ENCODE measurements around the gene FARS2.

Gene FARS2

DNA sequence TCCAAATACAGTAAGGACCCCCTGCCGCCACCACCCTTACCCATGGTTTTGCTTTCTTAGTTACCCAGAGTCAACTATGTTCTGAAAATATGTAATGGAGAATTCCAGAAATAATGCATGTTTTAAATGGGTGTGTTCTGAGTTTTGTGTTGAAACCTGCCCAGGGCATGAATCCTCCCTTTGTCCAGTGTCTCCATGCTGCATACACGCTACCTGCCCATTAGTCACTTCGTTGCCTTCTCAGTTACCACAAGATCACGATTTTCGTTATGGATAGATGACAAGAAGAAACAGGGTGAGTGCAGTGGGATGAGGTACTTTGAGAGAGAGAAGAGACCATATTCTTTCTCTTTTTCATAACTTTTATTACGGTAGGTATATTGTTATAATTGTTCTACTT, 10.6 kb downstream of the FARS2 start:
- Histone ChIP-seq H3K4me3 (ENCODE audit: low read depth in 1 of 2, low read length in 1 of 2) (no peak overlapping the region), H3K36me3 (no peaks in the 10 kb centered on the region), H3K9me3 (no peaks in the 10 kb centered on the region), H3K4me1 (ENCODE audit: control insufficient read depth in 1 of 2, insufficient read depth in 1 of 2, low read depth in 1 of 2, low read length in 1 of 2) (no peaks in the 10 kb centered on the region), H3K27ac (no peak overlapping the region), H3K27me3 (no peaks in the 10 kb centered on the region)
- TF ChIP-seq, protein P1, sequence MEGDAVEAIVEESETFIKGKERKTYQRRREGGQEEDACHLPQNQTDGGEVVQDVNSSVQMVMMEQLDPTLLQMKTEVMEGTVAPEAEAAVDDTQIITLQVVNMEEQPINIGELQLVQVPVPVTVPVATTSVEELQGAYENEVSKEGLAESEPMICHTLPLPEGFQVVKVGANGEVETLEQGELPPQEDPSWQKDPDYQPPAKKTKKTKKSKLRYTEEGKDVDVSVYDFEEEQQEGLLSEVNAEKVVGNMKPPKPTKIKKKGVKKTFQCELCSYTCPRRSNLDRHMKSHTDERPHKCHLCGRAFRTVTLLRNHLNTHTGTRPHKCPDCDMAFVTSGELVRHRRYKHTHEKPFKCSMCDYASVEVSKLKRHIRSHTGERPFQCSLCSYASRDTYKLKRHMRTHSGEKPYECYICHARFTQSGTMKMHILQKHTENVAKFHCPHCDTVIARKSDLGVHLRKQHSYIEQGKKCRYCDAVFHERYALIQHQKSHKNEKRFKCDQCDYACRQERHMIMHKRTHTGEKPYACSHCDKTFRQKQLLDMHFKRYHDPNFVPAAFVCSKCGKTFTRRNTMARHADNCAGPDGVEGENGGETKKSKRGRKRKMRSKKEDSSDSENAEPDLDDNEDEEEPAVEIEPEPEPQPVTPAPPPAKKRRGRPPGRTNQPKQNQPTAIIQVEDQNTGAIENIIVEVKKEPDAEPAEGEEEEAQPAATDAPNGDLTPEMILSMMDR (IDR thresholded peaks at IDR 0.05), result no peak

DNA sequence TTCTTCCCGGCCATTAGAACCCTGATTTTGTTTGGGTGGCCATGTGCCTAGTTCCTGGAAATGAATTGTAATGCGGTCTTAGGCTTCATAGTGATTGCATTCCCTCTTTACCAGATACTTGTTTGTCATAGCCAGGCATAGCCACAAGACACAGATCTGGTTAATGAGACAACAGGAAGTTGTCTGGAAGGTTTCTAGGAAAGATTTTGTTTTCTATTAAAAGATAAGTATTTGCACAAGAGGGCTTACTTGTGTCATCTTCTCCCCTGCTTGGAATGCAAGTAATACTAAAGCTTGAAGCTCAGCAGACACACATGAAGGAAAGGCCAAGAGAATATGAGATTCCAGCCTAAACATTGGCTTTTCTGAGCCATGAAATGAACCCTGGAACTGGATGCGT, 12.9 kb downstream of the FARS2 start:
- Histone ChIP-seq H3K27me3 (no peaks in the 10 kb centered on the region), H3K4me1 (ENCODE audit: control insufficient read depth in 1 of 2, insufficient read depth in 1 of 2, low read depth in 1 of 2, low read length in 1 of 2) (no peaks in the 10 kb centered on the region), H3K4me3 (ENCODE audit: low read depth in 1 of 2, low read length in 1 of 2) (no peak overlapping the region), H3K9me3 (no peaks in the 10 kb centered on the region), H3K27ac (no peak overlapping the region), H3K36me3 (no peaks in the 10 kb centered on the region)
- TF ChIP-seq, protein P1 (IDR thresholded peaks at IDR 0.05), result no peak

DNA sequence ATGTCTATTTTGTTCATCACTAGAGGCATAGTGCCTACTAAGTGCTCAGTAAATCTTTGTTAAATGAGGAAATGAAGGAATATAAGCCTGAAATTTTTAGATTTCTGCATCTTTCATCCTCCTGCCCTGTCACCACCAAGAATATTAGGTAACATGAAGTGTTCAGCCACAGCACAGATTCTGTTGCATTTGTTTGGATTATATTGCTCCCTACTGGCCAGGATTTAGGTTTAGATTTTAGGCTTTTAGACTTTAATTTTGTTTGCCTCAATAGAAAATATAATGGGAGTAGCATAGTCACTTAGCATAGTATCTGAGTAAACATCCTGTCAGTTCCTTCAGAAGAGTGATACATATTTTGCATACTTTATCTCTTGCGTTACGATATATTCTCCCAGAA, 14.2 kb downstream of the FARS2 start:
- peaks cover 5 to 7% of the 10 kb centered on the region in 2 experiments for H3K4me1 ChIP-seq (ENCODE audit: control insufficient read depth in 1 of 2, insufficient read depth in 1 of 2, low read depth in 1 of 2, low read length in 1 of 2)
- H3K9me3 ChIP-seq, result no peaks in the 10 kb centered on the region
- no peak overlapping the region for H3K4me3 ChIP-seq (ENCODE audit: low read depth in 1 of 2, low read length in 1 of 2)
- no peak overlapping the region for H3K27ac ChIP-seq
- H3K36me3 ChIP-seq, result no peaks in the 10 kb centered on the region
- H3K27me3 ChIP-seq, result no peaks in the 10 kb centered on the region
- TF ChIP-seq, protein P1 (IDR thresholded peaks at IDR 0.05), result no peak

DNA sequence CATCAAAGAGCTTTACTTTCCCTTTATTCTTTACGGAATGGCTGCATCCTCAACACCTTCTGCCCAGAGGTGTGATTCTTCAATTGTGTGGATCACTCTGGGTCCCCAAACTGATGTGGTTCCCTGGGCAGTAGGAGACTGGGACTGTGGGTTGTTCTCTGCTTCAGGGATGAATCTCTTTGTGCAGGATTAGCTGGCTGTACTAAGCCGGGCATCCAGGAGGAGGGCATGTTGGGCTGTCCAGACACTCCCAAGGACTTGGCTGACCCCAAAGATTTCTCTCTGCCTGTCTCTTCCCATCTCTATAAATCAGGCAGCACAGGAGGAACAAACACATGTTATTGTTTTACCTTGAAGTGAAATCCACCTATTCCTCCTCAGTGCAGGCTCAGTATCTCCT, 15.3 kb downstream of the FARS2 start:
- Histone ChIP-seq H3K9me3 (no peaks in the 10 kb centered on the region), H3K36me3 (no peaks in the 10 kb centered on the region), H3K27ac (no peak overlapping the region), H3K4me3 (ENCODE audit: low read depth in 1 of 2, low read length in 1 of 2) (no peak overlapping the region), H3K4me1 (ENCODE audit: control insufficient read depth in 1 of 2, insufficient read depth in 1 of 2, low read depth in 1 of 2, low read length in 1 of 2) (peaks cover 15% of the 10 kb centered on the region in 2 experiments), H3K27me3 (no peaks in the 10 kb centered on the region)
- TF ChIP-seq, protein P1 (IDR thresholded peaks at IDR 0.05), result no peak

DNA sequence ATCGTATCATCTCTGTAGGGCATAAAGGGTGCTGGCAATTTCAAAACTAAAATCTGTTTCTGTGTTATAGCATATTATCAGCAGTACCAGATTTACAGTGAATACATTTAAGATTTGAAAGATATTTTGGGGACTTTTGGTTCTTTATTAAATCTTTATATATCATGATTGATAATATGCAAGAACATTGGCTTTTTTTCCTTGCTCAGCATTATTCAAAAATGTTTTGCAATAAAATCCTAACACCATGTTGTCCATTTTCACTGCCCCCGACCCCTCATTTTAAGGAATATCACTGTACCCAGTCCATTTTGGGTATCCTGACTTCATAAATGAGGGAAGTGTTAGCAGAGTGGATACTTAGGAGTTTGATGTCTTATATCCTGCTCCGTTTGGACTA, 16.3 kb downstream of the FARS2 start:
- TF ChIP-seq, protein P1 (IDR thresholded peaks at IDR 0.05), result no peak
- Histone ChIP-seq H3K9me3 (no peaks in the 10 kb centered on the region), H3K27ac (no peak overlapping the region)

DNA sequence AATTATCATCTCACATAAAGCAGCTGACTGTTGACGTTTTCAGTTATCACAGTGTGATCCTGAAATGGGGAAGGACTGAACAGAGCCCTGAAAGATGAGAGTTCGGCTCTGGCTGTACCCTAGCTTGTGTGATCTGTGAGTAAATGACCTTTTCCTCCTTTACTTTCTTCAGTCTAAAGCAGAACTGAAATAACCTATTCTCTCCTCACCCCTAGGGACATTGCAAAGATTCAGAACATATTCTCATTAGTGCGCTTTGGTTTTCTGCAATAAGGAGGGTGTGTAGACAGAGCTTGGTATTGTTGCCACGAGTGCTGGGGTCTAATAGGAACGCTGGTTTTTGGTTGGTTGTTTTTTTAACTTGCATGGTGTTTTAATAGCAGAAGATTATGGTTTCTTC, 16.7 kb downstream of the FARS2 start:
- TF ChIP-seq, protein P1 (IDR thresholded peaks at IDR 0.05), result no peak
- no peaks in the 10 kb centered on the region for H3K9me3 ChIP-seq
- no peaks in the 10 kb centered on the region for H3K27me3 ChIP-seq
- no peak overlapping the region for H3K4me3 ChIP-seq (ENCODE audit: low read depth in 1 of 2, low read length in 1 of 2)
- no peak overlapping the region for H3K27ac ChIP-seq
- no peaks in the 10 kb centered on the region for H3K36me3 ChIP-seq
- H3K4me1 ChIP-seq (ENCODE audit: control insufficient read depth in 1 of 2, insufficient read depth in 1 of 2, low read depth in 1 of 2, low read length in 1 of 2), result peaks cover 25 to 29% of the 10 kb centered on the region in 2 experiments

More for the DNA sequence above, 16.3 kb downstream of the FARS2 start:
- H3K4me3 ChIP-seq (ENCODE audit: low read depth in 1 of 2, low read length in 1 of 2), result no peak overlapping the region
- no peaks in the 10 kb centered on the region for H3K36me3 ChIP-seq
- H3K4me1 ChIP-seq (ENCODE audit: control insufficient read depth in 1 of 2, insufficient read depth in 1 of 2, low read depth in 1 of 2, low read length in 1 of 2), result peaks cover 25 to 26% of the 10 kb centered on the region in 2 experiments
- H3K27me3 ChIP-seq, result no peaks in the 10 kb centered on the region

Measured in neutrophil (primary cell).